ENCODE results near the gene PYGL. TPM values are rescaled to one million over a fixed set of nuclear protein-coding genes. Genes with fewer than 3 reads are reported as not detected.

PYGL gene
- total and polyA plus RNA-seq, 10 of the 15 experiments (the other 5 are each of a cell fraction or from before 2014, with no cell fraction given), result 0.05 to 1.4 (median 0.79) TPM

- SMC1A ChIA-PET (ENCODE audit: uncharacterized antibody, unreplicated experiment), result interaction anchor here (1.6 kb wide), 1 partner anchor 12 kb away, joined by 3 read pairs; no protein-coding TSS in a partner anchor
- FAIRE-seq, result no peak
- intact Hi-C loops (cut with micrococcal nuclease; ENCODE audit: unreplicated experiment) (no loop called here), in situ Hi-C loops (cut with MboI) (no loop called here)
- BruUV-seq (replicated peaks), result no TSS peak
- no peaks in the 10 kb centered on the region for H3K36me3 ChIP-seq (ENCODE audit: control insufficient read depth in 2 of 2, insufficient read depth in 2 of 2, low read length in 1 of 2)
- H3K27me3 ChIP-seq (replicated peaks in 1 of 2; ENCODE audit: control insufficient read depth in 2 of 2, insufficient read depth in 2 of 2, low read length in 1 of 2), result no peaks in the 10 kb centered on the region; a peak in 1 of 4 replicates
- CTCF ChIA-PET, result no interaction called here
- H2AFZ ChIP-seq (ENCODE audit: control insufficient read depth, low read depth, low read length), result no peak overlapping the region
- no peak overlapping the region for H3K4me2 ChIP-seq (ENCODE audit: control insufficient read depth, insufficient read depth)
- no peaks in the 10 kb centered on the region for H3K4me1 ChIP-seq (ENCODE audit: control insufficient read depth, insufficient read depth, low read length)
- no peak for ATAC-seq
- no peaks in the 10 kb centered on the region for H3K9me3 ChIP-seq (replicated peaks; ENCODE audit: control insufficient read depth, insufficient read depth, low read length)
- RAD21 ChIA-PET (ENCODE audit: unreplicated experiment), result no interaction called here
- no peaks in the 10 kb centered on the region for H3K79me2 ChIP-seq (ENCODE audit: control insufficient read depth, insufficient read depth, low read length)
- H3K27ac ChIP-seq (ENCODE audit: control insufficient read depth, insufficient read depth), result no peak overlapping the region
- no peak for TF ChIP-seq HSF1 (IDR thresholded peaks at IDR 0.05; ENCODE audit: low read depth, low read length)
- TF ChIP-seq NRF1 (conservative IDR thresholded peaks at IDR 0.05; ENCODE audit: low read depth, low read length), result no peak
- TF ChIP-seq CUX1 (IDR thresholded peaks at IDR 0.05; ENCODE audit: insufficient replicate concordance, low read depth, low read length), result no peak
- no peak for TF ChIP-seq RELB (IDR thresholded peaks at IDR 0.05; ENCODE audit: low read depth)
- TF ChIP-seq SIX5 (IDR thresholded peaks at IDR 0.05; ENCODE audit: low read depth, low read length, severe bottlenecking), result no peak
- TF ChIP-seq SUZ12 (IDR thresholded peaks at IDR 0.05; ENCODE audit: unreplicated experiment), result no peak
- POLR2A ChIA-PET, result no interaction called here
- H3K9ac ChIP-seq (ENCODE audit: control insufficient read depth, insufficient read depth, low read length), result no peak overlapping the region
- WGBS (ENCODE audit: insufficient coverage, insufficient replicate concordance, low lambda C conversion rate, missing lambda C conversion rate), result 18% methylated on average over 2 of the region's 2 CpGs
- H3K4me3 ChIP-seq, result no peak overlapping the region
- no peaks in the 10 kb centered on the region for H4K20me1 ChIP-seq (ENCODE audit: control insufficient read depth, insufficient read depth)
- no peak for DNase-seq (ENCODE audit: low read depth, low spot score)
These were observed 17.4 kb upstream of the PYGL start for GRCh38 chr14:50961605-50962221.
